CD4-positive, alpha-beta T cell treated with Interleukin-6 at 100 ng/mL for 8 hours (primary cell): ENCODE results near the gene FAM227A.

Experiments
- DNase-seq: peaks from one replicate; pipeline ENCODE4 v3.0.0-alpha.2; 2020; ENCODE audit warnings: mixed read lengths, low spot score

The FAM227A gene

DNA sequence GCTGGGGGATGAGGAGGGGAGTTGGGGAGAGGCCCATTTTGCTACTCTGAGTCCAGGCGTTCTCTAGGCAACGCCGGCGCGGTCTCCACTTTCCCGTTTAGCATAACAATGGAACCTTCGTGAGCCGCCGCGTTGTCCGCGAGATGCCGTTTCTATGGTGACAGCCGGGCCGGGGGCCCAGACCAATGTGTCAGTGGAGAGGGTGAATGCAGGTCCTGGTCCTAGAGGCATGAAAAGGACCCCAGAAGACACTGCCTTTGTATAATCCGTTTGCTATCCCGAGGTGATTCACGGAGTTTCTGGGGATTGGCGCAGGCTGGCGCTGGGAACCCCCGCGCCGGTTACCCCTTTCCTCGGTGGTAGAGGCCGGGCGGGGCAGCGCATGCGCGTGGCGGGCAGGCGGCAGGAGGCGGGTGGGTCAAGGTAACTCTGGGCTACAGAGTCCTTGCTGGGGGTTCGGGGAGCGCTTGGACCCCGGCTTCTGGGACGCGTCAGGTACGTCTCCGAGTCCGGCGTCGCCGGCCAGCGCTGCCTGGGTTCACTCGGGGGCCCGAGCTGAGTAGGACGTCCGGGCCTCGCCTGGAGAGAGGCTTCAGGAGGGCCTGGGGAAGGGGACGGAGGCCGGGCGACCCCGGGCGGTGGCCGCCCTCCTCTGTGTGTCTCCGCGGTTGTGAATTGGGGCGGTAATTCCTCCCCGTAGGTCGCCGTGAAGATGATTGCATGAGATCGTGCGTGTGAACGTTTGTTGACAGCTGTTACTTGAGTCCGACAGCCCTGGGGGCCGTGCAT is at the start of gene FAM227A, which contains the start of gene CBY1:
Gene FAM227A, minus strand, starts transcription at position 137 of the 789 bp plus-strand sequence. CDS start 6,224 bp downstream, outside the sequence.
Gene CBY1, plus strand, starts transcription at position 383 of the 789 bp plus-strand sequence. CDS start 11,417 bp downstream, outside the sequence.
- peak; percentile 78 for DNase-seq

DNA sequence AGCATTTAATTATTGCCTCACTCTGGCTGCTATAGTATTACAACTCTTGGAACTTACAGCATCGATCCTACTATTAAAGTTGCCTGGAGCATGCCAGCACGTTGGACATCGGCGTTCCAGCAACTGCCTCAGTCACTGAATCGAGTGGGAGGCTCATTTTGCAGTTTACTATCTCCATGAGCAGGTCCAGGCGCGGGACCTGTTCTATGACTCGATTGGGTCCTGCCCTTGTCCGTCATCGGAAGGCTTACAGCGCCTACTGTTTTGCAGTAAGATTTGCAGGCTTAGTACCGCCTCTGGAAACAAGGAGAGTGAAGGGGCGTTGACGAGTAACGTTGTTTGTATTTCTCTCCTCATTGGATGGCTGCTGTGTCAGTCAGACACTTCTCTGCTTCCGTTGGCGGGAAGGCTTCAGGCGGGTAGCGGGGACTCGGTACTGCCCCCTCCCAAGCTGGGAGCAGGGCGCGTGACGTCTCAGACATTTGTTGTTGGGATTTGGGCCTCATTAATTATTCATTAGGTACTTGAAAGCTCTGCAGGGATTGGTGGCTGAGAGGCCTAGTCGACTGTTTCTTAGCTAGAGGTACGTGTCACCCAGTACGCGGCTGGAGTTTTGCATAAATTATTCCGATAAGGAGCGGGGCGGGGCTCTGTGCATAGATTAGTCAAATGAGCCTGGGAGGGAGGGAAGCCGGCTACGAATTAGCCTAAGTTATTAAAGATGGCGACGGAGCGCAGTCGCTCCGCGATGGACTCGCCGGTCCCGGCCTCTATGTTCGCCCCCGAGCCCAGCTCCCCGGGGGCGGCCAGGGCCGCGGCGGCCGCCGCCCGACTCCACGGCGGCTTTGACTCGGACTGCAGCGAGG is 49.3 kb upstream of the FAM227A start, which contains the start of gene GTPBP1:
Gene GTPBP1, plus strand, starts transcription at position 710 of the 866 bp plus-strand sequence. Its CDS starts 12 bp downstream, at position 722.
- DNase-seq: peak; percentile 100

DNA sequence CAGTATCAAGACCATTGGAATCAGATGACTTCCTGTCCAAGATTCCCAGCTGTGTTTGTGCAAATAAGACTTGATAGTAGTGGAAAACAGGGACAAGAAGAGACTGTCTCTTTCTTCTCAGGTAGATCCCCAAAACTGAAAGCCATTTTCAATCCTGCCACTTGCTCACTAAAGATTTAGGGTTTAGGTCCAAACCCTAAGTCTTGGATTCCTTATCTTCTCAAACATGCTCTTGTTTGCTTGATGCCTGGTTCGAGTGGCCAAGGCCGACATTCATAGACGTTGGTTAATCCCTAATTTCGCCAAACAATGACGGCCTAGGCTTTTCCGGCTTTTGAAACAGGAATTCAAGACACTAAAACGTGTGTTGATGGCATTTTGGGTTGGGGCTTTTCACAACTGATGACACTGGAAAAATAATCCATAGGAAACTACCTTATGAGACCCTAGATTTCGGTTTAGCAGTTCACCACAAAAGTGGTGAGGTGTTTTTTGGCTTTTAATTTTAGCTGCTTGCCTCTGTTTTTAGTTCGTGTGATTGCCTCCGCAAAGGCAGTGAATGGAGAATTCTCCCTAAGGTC is 48.6 kb upstream of the FAM227A start:
- DNase-seq: no peak

DNA sequence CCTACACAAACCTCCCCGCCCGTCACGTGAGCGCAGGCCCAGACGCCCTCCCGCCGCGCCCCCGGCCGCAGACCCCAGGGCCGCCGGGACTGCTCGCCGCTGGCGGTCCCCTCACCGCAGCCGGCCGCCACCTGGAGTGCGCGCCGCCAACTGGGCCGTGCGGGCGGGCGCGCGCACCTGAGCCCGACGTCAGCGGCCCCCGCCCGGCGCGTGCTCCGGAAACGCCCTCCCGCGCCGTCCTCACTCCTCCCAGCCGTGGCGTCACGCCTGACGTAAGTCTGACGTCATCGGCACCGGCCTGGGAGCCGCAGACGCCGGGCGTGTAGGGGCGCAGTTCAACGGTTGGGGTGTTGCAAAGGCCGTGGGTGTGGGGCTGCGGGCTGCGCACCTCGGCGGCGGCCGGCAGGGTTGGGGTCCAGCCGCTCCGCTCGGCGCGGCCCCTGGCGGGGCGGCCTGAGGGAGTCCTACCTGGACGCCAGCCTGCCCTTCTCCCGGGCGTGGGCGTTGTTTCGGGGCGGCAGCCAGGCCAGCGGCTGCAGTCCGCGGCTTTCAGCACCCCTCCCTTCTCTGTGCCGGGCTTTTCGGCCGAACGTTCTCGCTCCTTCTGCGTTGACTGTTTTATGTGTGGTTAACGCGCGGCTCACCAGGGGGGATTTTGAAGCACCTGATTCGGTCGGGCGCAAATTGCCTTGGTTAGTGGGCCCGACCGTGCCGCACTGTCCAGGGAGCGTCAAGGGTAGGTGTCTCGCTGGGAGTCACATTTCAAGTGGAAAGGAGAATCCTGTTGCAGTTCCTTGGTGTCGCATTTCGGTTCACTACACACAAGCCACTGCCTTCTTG is 44.8 kb upstream of the FAM227A start, which contains the start of gene JOSD1:
Gene JOSD1, minus strand, starts transcription at position 155 of the 840 bp plus-strand sequence. CDS start 956 bp downstream, outside the sequence.
- DNase-seq: peak; percentile 94

DNA sequence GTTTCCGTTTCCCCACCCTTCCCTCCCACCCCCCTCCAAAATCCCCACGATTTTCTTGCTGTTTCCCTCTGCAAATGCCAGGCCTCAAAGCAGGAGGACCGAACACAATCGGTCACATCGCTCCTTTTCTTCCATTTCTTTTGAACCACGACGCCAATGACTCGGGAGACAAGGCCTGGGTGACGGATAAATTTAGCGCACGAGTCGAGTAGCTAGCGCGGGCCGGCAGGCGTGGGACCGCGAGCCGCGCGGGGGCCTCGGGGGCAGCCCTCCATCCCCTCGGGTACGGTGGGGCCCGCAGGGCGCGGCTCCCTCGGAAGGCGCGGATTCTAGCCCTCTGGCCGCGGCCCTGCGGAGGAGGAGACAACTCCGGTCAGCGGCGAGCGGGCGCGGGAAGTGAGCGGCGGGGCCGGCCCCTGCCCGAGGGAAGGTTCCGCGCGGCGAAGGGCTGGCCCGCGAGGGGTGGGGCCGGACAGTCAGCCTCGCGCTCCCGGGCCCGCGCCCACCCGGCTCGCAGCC is 44.1 kb upstream of the FAM227A start:
- DNase-seq: peak; percentile 13

DNA sequence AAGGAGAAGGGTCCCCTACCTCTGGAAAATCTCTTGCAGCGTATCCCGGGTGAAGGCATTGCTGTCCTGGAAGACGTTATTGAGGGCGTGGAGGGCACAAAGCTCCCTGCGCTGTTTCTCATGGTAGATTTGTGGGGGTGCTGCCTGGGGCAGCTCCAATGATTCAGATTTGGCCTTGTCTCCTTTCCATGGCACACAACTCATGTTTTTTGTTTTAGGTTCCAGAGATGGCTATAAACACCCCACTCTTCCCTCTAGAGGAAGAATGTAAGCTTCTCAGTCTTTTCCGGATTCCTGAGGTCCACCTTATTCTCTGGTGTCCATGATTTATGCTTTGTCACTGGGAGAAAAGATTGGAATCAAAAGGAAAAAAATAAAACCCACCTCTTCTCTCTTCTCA is 43.6 kb upstream of the FAM227A start:
- DNase-seq: no peak

DNA sequence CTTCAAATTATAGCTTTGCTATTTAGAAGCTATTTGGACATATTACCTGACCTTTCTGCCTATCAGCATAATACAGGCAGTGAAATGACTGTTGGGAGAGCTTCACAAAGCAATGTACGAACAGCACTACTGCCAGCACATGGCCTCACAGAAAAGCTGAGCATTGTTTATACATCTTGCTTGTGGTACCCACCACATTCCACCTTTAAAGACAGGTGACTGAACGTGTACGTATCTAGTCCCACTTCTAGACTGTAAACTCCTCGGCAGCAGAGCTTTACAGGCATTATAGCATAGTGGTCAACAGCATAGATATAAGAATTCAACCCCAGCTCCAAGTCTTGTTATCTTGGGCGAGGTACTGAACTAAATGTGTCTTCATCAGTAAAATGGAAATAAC is 43.0 kb upstream of the FAM227A start:
- DNase-seq: no peak

DNA sequence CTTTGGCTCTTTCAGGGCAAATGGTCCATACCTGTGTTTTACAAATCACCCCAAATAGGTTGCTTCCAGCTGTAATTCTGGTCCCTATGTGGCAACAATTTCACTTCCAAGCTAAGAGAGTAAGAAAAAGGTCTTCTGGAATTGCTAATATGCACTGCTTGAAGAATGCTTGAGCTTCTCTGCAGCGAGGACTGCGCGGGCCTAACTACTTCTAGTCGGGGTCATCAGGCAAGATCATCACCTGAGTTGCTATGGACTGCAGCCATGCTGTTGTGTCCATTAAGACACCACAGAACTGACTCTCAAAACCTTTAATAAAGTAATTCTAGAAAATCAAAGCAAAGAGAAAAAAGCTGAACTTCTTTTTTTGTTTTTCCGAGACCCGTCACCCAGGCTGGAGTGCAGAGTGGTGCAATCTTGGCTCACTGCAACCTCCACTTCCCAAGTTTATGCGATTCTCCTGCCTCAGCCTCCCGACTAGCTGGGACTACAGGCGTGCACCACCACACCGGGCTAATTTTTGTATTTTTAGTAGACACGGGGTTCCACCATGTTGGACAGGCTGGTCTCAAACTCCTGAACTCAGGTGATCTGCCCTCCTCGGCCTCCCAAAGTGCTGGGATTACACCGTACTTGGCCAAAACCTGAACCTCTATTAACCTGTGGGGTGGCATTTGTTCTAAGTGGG is 42.4 kb upstream of the FAM227A start:
- no peak for DNase-seq

DNA sequence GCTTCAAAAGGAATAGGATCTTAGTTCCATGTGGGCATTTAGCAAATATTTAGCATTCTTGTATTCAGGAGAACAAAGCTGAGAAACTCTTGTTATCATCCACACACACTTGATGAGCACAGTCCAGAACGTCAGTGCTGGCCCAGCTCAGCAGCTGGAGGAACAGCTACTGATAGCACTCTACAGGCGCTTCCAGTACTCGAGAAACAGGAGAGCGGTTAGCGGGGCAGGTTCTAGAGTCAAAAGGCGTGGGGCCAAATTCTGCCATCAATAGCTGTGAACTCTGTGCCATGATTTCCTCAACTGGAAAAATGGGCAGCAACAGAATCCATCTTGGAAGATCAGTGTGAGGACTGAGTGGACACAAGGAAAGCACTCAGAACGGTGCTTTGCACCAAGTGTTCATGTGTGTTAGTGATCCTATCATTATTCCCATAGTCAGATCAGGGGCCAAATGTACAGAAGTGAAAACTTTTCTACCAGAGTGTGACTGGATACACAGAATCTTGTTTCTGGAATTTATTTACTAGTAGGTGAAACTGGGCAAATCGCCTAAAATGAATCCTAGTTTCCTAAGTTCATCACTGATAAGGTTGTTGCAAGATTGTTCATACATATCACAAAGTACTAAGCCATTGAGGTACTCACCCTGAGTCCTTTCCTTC is 41.4 kb upstream of the FAM227A start:
- no peak for DNase-seq

DNA sequence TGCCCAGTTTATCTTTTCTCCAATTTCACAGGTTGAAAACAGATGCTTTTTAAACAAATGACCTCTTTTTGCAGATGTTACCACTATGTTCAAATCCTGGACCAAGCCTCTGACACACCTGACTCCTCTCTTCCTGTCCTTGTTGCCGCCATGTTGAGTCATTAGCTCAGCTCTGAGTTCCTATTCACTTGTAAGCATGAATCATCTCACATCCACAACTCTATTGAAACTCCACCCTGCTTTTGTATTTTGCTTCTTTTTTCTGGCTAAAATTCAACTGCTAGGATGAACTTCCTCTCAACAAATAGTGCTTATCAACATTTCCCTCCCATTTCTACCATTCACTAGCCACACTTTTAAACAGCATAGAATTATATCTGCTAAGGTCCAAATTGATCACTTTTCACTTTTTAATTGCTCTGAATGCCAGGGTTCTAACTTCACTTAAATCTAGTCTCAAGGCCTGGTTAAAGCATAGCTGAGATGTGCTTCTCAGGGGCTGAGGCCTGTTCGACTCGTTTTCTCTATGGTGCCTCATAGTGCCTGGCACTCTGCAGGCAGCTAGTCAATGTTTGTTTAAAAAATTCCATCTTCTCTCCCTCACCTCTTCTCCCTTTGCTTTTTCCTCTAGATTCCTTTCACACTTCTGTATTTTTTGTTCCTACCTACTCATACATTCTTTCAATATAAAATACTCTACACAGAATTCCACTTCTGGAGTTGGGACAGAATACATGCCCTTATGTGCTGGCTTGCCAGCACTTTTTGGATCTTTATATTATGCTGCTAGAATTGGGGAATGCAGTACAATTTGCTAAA is 40.6 kb upstream of the FAM227A start:
- DNase-seq: peak; percentile 45

DNA sequence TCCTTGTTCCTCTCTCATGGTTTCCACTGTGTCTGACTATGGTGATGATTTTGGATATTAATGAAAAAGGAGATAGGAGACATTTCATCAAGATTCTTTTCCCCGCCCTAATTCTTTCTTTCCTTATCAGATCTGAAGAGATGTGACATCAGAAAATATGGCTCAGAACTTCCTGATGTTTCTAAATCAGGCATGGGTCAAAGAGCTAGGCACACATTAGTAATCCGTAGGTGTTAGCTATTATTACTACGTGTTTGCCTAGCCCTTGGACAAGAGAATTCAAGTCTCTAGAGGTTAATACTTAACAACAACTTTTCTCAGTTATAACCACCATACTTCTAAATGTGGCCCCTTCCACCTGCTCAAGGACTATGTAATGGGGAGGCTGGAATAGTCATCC is 38.7 kb upstream of the FAM227A start:
- DNase-seq: no peak

DNA sequence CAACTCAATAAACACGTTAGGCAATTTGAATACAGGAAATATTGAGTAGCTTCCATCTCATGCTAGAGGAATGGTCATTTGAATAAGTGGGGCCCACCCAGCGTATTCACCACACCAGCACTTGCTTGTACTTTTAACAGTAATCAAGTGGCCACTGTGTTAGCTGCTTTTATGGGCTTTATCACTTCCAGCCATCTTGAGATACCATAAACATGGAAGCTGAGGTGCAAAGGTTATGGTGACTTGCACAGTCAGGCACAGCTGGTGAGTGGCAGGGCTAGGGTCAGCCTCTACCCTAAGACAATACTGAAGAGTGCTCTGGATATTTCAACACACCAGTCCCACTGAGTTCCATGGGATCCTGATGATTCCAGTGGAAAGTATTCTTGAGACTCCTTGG is 37.9 kb upstream of the FAM227A start:
- DNase-seq: no peak

DNA sequence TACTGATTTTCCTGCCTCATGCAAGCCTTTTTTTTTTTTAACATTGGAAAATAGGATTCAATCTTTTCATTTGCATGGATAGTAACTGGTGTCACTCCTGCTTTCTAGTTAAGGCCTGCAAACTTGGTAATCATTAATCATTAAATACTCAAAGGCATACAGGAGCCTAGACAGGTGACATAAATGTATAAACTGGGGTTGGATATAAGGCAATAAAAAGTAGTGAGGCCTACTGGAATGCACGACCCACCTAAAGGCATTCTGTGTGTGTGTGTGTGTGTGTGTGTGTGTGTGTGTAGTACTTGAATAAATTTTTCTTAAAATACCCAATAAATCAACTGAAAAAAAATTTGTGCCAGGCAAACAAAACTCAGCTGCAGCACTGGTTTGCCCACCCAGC is 33.5 kb upstream of the FAM227A start:
- no peak for DNase-seq

DNA sequence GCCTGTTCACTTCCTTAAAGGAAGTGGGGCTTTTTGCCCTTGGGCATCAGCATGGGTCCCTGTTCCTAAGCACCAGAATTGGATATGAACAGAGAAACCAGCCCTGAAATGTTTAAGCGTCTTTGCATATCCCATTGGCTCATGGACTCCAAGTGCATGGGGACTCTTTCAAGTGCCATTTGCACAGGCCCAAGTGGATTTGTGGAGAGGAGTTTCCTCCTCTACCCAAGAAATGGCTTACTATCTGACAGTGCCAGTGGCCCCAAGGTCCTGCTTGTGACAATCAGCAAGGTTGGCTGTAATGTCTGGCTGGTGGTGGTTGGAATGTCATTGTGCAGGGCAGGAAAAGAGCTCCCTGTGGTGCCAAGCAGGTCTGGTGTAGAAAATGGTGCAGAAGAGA is 29.6 kb upstream of the FAM227A start:
- DNase-seq: no peak

DNA sequence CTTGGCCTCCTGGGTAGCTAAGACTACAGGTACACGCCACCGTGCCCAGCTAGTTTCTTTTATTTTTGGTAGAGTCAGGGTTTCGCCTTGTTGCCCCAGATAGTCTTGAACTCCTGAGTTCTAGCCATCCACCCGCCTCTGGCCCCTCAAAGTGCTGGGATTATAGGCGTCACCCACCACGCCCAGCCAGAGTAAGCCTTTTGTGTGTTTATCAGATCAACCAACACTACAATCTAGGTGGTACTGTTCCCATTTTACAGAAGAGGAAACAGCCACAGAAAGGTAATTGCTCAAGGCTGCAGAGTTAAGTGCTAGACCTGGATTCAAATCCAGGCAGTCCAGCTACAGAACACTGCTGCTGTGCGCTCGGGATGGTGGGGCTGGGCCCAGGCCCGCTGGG is 28.7 kb upstream of the FAM227A start:
- no peak for DNase-seq

DNA sequence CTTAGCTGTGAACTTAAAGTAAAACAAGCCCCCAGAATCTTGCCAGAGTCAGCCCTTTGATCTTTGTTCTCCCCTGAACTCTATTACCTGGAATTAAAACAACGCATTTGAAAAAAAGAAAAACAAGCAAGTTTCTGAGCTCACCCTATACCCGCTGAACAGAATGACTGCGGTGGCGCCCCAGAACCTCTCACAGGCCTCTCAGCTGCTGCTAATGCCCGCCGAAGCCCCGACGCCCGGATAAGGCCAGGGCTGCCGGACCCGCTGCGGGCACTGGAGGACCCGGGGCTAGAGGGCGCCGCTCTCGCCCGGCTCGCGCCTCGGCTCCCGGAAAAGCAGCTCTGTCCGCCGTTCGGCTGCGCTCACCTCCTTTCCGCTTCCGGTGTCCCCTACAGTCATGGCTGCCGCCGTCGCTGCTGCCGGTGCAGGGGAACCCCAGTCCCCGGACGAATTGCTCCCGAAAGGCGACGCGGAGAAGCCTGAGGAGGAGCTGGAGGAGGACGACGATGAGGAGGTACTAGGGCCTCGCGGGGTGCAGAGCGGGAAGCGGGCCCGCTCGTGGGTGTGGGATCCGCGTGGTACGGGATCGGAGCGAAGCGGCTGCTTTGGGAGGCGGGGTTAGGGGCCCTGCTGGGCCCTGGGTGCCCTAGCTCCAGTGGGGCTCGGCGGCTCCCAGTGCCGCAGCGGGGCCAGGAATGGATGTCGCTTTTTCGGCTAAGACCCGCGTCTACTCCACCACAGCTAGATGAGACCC is 25.6 kb upstream of the FAM227A start, which contains the start of gene TOMM22:
Gene TOMM22, plus strand, starts transcription at position 376 of the 754 bp plus-strand sequence. Its CDS starts 22 bp downstream, at position 398.
- peak; percentile 80 for DNase-seq

DNA sequence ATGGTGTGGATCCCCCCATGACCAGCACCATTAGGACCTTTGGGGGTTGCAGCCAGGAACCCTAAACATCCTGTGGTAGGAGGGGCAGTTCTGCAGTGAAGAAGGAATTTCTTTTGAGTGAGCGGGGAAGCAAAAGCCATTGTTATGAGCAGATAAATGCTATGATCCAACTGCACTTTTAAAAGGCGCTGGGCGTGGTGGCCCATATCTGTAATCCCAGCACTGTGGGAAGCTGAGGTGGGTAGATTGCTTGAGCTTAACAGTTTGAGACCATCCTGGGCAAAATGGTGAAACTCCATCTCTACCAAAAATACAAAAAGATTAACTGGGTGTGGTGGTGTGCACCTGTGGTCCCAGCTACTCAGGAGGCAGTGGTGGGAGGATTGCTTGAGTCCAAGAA is 19.6 kb upstream of the FAM227A start:
- DNase-seq: no peak

DNA sequence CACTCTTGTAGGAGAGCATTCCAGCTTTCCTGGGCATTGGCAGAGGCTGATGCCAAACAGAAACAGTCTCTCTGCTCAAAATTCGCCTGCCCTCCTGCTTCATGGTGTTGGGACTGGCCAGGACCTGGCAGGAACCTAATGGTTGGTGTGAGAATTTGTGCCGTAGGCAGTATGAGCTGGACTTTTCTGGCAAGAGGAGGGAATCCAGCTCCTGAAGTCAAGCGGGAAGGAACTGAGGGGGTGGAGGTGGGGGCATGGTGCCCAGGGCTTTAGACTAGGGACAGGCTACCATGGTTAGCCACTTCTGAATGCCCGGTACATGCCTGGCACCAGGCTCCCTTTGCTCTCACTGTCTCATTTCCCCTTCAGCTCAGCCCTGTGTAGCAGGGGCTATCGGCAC is 18.7 kb upstream of the FAM227A start:
- DNase-seq: no peak
